NT2/D1 (cell line): ENCODE results near the gene NPTXR.

Source experiments
- YY1 ChIP-seq: IDR thresholded peaks from 2 replicates; pipeline ENCODE4 v1.6.1; 2011; ENCODE audit not compliant: insufficient read length, insufficient read depth
- ZNF274 ChIP-seq: IDR thresholded peaks from 2 replicates; pipeline ENCODE4 v1.6.1; 2011; ENCODE audit warnings: mild to moderate bottlenecking, low read depth, low read length

DNA sequence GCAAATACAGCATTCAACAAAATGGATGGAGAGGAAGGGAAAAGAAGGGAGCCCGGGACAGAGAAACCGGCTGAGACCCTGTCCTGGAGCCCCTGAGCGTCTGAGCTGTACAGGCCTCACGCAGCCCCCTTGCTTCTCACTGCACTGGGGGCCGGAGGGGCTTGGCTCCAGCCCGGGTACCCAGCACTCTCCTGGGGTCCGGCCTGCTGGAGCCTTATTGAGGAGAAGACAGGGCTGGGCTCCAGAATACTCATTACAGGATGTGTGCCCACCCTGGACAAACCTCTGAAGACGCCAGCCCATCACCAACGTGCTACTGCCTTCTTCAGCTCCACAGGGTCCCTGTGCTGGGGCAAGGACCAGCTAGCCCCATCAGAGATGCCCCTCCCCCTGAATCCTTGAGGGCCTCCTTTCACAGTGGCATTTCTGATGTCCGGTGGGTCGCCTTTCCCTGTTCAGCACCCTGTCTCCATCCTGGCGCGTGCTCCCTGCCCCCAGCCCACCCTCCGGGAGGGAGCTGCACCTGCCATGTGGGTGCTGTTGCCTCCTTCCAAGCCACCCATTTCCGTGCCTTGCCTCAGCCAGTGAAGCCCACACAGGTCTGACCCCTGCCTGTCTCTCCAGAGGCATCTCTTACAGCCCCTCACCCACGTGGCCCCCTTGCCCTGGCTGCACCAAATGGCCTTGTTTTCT, 73.4 kb downstream of the NPTXR start:
- TF ChIP-seq ZNF274 = no peak
- no peak for TF ChIP-seq YY1
